MM.1S (cell line): ENCODE measurements around the gene PRKCE.

Experiments
- DNase-seq: peaks from one replicate; pipeline ENCODE4 v3.0.0-alpha.2; 2015
- H2AFZ ChIP-seq: fragments of 300-600 bp; sonication (generic); 2 replicates; pipeline ENCODE4 v1.6.0; 2016; ENCODE audit warnings: antibody characterized with exemption, low read length
- H3F3A ChIP-seq: fragments of 300-600 bp; sonication (generic); 2 replicates; pipeline ENCODE4 v1.6.1; 2016; ENCODE audit warnings: mild to moderate bottlenecking, antibody characterized with exemption, low read length, moderate library complexity, mixed read lengths; ENCODE audit not compliant: insufficient read depth
- H3K27ac ChIP-seq: fragments of 300-600 bp; sonication (generic); 2 replicates; pipeline ENCODE4 v1.5.1; 2016; ENCODE audit warnings: mild to moderate bottlenecking, low read length
- H3K27me3 ChIP-seq: fragments of 300-600 bp; sonication (generic); replicated peaks from 2 replicates; pipeline ENCODE4 v1.6.0; 2016; ENCODE audit warnings: low read length; ENCODE audit not compliant: insufficient read depth
- H3K36me3 ChIP-seq: fragments of 300-600 bp; sonication (generic); replicated peaks from 2 replicates; pipeline ENCODE4 v1.6.1; 2016; ENCODE audit warnings: mild to moderate bottlenecking, low read length, mixed read lengths; ENCODE audit not compliant: insufficient read depth
- H3K4me1 ChIP-seq: fragments of 300-600 bp; sonication (generic); 2 replicates; pipeline ENCODE4 v1.6.1; 2016; ENCODE audit warnings: low read length, mixed read lengths
- H3K4me2 ChIP-seq: fragments of 300-600 bp; sonication (generic); 2 replicates; pipeline ENCODE4 v1.6.0; 2016; ENCODE audit warnings: low read depth, low read length
- H3K4me3 ChIP-seq: fragments of 300-600 bp; sonication (generic); 2 replicates; pipeline ENCODE4 v1.5.1; 2016; ENCODE audit warnings: low read length, mixed read lengths
- H3K79me2 ChIP-seq: fragments of 300-600 bp; sonication (generic); 2 replicates; pipeline ENCODE4 v1.6.1; 2016; ENCODE audit warnings: mixed run types, low read length, mixed read lengths
- H3K9ac ChIP-seq: fragments of 300-600 bp; sonication (generic); 2 replicates; pipeline ENCODE4 v1.6.1; 2016; ENCODE audit warnings: low read length, mixed read lengths
- H3K9me2 ChIP-seq: fragments of 300-600 bp; sonication (generic); replicated peaks from 2 replicates; pipeline ENCODE4 v1.6.1; 2016; ENCODE audit warnings: mild to moderate bottlenecking, low read length, mixed read lengths; ENCODE audit not compliant: insufficient read depth
- H3K9me3 ChIP-seq: fragments of 300-600 bp; sonication (generic); replicated peaks from 2 replicates; pipeline ENCODE4 v1.6.1; 2016; ENCODE audit warnings: mild to moderate bottlenecking, low read length, mixed read lengths; ENCODE audit not compliant: insufficient read depth
- H4K20me1 ChIP-seq: fragments of 300-600 bp; sonication (generic); 2 replicates; pipeline ENCODE4 v1.6.1; 2016; ENCODE audit warnings: mild to moderate bottlenecking, low read length, moderate library complexity, mixed read lengths; ENCODE audit not compliant: insufficient read depth
- EZH2 ChIP-seq: fragments of 300-600 bp; sonication (generic); optimal IDR thresholded peaks from 2 replicates; pipeline ENCODE3; 2017; ENCODE audit warnings: low read depth, mild to moderate bottlenecking, antibody characterized with exemption, low read length, mixed read lengths
- EZH2phosphoT487 ChIP-seq: fragments of 300-600 bp; sonication (generic); IDR thresholded peaks from 2 replicates; pipeline ENCODE4 v1.6.1; 2018; ENCODE audit warnings: antibody characterized with exemption, low read length
- TF ChIP-seq, protein P1 (sequence below): fragments of 300-600 bp; sonication (generic); IDR thresholded peaks from 2 replicates; pipeline ENCODE4 v1.5.1; 2016; ENCODE audit warnings: antibody characterized with exemption, low read length, mixed read lengths

The PRKCE gene

DNA sequence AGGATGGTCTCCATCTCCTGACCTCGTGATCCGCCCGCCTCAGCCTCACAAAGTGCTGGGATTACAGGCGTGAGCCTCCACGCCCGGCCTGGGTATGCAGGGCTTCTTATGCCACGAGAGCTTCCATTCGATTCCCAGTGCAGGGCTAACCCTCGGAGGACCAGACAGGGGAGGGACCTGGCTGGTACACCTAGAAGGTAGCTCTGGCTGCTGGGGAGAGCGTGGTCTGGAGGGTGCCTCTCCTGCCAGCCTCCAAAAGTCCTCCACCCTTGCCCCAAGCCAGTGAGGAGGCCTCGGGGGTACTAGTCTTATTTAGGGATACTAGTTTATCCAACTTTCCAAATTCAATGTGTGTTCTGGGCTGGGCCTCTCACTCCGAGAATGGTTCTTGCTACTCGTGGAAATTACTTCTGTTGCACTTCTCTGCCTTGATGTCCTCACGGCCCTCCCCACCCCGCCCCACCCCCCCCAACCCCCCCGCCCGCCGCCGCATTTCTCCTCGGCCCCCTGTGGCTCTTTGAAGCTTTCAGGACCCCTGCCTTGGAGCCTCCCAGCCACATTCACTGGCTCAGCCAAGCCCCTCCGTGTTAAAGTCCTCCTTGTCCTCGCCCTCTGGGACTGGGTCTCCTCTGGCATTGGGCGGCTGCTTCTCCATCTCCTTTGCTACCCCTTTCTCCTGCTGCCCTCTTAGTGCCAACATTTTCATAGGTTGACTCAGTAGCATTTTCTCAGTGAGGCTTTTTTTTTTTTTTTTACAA lies 502.7 kb downstream of the PRKCE start:
- Histone ChIP-seq H3K36me3 (no peaks in the 10 kb centered on the region), H3K4me1 (no peaks in the 10 kb centered on the region), H3K9me3 (no peaks in the 10 kb centered on the region), H2AFZ (no peak overlapping the region), H3K4me2 (no peak overlapping the region), H3K27me3 (no peaks in the 10 kb centered on the region), H3K27ac (no peak overlapping the region), H3K4me3 (no peak overlapping the region), H3K9me2 (no peaks in the 10 kb centered on the region), H3K9ac (no peak overlapping the region), H3K79me2 (no peaks in the 10 kb centered on the region), H3F3A (no peaks in the 10 kb centered on the region), H4K20me1 (no peaks in the 10 kb centered on the region)
- TF ChIP-seq EZH2 (no peak), EZH2phosphoT487 (no peak)
- TF ChIP-seq, protein P1, sequence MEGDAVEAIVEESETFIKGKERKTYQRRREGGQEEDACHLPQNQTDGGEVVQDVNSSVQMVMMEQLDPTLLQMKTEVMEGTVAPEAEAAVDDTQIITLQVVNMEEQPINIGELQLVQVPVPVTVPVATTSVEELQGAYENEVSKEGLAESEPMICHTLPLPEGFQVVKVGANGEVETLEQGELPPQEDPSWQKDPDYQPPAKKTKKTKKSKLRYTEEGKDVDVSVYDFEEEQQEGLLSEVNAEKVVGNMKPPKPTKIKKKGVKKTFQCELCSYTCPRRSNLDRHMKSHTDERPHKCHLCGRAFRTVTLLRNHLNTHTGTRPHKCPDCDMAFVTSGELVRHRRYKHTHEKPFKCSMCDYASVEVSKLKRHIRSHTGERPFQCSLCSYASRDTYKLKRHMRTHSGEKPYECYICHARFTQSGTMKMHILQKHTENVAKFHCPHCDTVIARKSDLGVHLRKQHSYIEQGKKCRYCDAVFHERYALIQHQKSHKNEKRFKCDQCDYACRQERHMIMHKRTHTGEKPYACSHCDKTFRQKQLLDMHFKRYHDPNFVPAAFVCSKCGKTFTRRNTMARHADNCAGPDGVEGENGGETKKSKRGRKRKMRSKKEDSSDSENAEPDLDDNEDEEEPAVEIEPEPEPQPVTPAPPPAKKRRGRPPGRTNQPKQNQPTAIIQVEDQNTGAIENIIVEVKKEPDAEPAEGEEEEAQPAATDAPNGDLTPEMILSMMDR, result no peak
- no peak for DNase-seq

DNA sequence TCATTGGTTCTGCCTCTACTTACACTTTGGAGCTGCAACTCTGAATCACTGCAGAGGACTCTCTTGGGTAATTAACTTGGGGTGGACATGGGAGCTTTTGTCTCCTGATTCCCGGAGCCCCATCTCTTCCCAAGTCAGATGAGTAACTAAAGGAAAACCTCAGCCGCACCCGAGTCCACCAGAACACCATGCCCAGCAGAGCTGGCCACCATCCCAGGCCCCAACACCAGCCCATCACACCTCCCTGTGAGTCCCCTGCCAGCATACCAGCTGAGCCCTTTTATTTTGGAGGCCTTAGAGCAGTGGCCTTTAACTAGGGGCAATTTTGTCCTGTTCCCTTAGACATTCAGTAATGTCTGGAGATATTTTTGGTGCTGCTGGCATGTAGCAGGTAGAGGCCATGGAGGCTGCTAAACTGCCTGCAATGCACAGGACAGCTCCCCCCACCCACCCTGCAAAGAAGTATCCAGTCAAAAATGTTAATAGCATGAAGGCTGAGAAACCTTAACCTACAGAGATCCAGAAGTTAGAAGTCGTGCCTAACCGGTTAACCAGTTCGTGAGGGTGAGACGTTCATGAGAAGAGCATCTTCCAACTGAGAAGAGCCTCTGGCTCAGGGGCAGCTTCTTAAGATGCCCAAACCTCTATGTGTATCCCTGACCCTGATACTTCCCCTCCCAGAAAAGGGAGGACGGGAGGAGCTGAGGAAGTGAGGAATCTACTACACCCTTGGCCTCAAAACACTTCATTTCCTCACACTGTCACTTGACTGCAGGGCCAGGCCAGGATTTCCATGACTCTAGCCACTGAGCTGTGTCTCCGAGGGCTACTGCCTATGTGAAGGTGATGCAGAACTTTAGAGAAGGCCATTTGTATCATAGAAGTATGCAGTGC lies 505.8 kb downstream of the PRKCE start:
- Histone ChIP-seq H3K9ac (no peak overlapping the region), H2AFZ (no peak overlapping the region), H3F3A (no peaks in the 10 kb centered on the region), H3K27ac (no peak overlapping the region), H3K9me2 (no peaks in the 10 kb centered on the region), H3K4me3 (no peak overlapping the region), H3K4me2 (no peak overlapping the region), H3K79me2 (no peaks in the 10 kb centered on the region), H3K27me3 (no peaks in the 10 kb centered on the region), H3K9me3 (no peaks in the 10 kb centered on the region), H3K4me1 (no peaks in the 10 kb centered on the region), H4K20me1 (no peaks in the 10 kb centered on the region), H3K36me3 (no peaks in the 10 kb centered on the region)
- no peak for TF ChIP-seq EZH2
- TF ChIP-seq, protein P1, result no peak
- no peak for TF ChIP-seq EZH2phosphoT487
- no peak for DNase-seq

DNA sequence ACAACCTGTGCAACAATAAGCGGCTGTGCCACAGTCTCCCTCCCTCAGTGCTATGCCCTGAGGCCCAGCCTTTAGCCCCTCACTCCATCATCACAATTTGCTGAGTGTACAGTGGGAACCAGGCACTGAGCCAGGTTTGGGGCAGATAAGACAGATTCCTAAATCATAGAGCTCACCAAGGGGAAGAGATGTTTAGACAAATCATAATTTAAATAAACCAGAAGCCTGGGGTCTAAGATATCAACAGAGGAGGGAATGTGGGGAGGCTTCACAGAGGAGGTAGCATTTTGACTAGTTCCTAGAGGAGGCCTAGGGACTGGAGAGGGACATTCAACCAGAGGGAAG lies 506.5 kb downstream of the PRKCE start:
- no peak overlapping the region for H3K4me2 ChIP-seq
- H2AFZ ChIP-seq, result no peak overlapping the region
- H3K4me3 ChIP-seq, result no peak overlapping the region
- no peak overlapping the region for H3K9ac ChIP-seq
- no peaks in the 10 kb centered on the region for H3F3A ChIP-seq
- H4K20me1 ChIP-seq, result no peaks in the 10 kb centered on the region
- H3K4me1 ChIP-seq, result no peaks in the 10 kb centered on the region
- H3K27me3 ChIP-seq, result no peaks in the 10 kb centered on the region
- TF ChIP-seq EZH2 (no peak), EZH2phosphoT487 (no peak)
- TF ChIP-seq, protein P1, result no peak
- no peaks in the 10 kb centered on the region for H3K79me2 ChIP-seq
- no peak for DNase-seq
- H3K27ac ChIP-seq, result no peak overlapping the region
- no peaks in the 10 kb centered on the region for H3K9me3 ChIP-seq
- no peaks in the 10 kb centered on the region for H3K36me3 ChIP-seq
- no peaks in the 10 kb centered on the region for H3K9me2 ChIP-seq
